ENCODE results near the gene NCOA1. TPM values are rescaled to one million over a fixed set of nuclear protein-coding genes. Genes with fewer than 3 reads are reported as not detected.

The NCOA1 gene
- polyA plus RNA-seq, 1 of the 3 experiments (the other 2 are of a cell fraction) = 10.7 TPM

- no peaks in the 10 kb centered on the region for H3F3A ChIP-seq (replicated peaks; ENCODE audit: insufficient read depth)
- no peak overlapping the region for H3K9ac ChIP-seq
- no peak overlapping the region for H2AFZ ChIP-seq (ENCODE audit: low read depth)
- ChIA-PET POLR2A (no interaction called here), CTCF (interaction anchor here (0.6 kb wide), 1 partner anchor 28 kb away, joined by 3 read pairs; no protein-coding TSS in a partner anchor)
- H3K27me3 ChIP-seq (ENCODE audit: insufficient read depth) = no peaks in the 10 kb centered on the region
- H3K9me2 ChIP-seq = no peaks in the 10 kb centered on the region
- no peaks in the 10 kb centered on the region for H4K20me1 ChIP-seq (ENCODE audit: insufficient read depth)
- no peak overlapping the region for H3K27ac ChIP-seq (ENCODE audit: low read depth in 2 of 2, low read length in 1 of 2)
- H3K36me3 ChIP-seq (replicated peaks in 1 of 2; ENCODE audit: control insufficient read depth in 1 of 2, insufficient read depth in 2 of 2, low read length in 1 of 2) = peaks cover 0 to 13% of the 10 kb centered on the region in 2 experiments
- H3K4me2 ChIP-seq = no peak overlapping the region
- H3K9me3 ChIP-seq = no peaks in the 10 kb centered on the region
- TF ChIP-seq NRF1 (IDR thresholded peaks at IDR 0.05; ENCODE audit: low read depth, low read length) = no peak
- no peak for TF ChIP-seq SMC3 (IDR thresholded peaks at IDR 0.05; ENCODE audit: low read depth, low read length)
- H3K4me3 ChIP-seq (ENCODE audit: low read depth in 2 of 2, low read length in 1 of 2) = no peak overlapping the region
- no peak for DNase-seq
- H3K4me1 ChIP-seq (ENCODE audit: control insufficient read depth in 1 of 2, insufficient read depth in 2 of 2, low read depth in 1 of 2, low read length in 1 of 2) = no peaks in the 10 kb centered on the region; a peak in 1 of 4 replicates
- 0 out of 2 replicates have a peak, but pooled peaks cover under 1% of the 10 kb centered on the region for H3K79me2 ChIP-seq (ENCODE audit: insufficient read depth)
Observed at GRCh38 chr2:24650997-24651642, 160.1 kb downstream of the NCOA1 start.

GRCh38 chr2:24651643-24652003, 160.6 kb downstream of the NCOA1 start:
- Histone ChIP-seq H3K4me3 (ENCODE audit: low read depth in 2 of 2, low read length in 1 of 2) (no peak overlapping the region), H3K27ac (ENCODE audit: low read depth in 2 of 2, low read length in 1 of 2) (no peak overlapping the region), H4K20me1 (ENCODE audit: insufficient read depth) (no peaks in the 10 kb centered on the region), H3K79me2 (ENCODE audit: insufficient read depth) (0 out of 2 replicates have a peak, but pooled peaks cover 4% of the 10 kb centered on the region), H3K4me1 (ENCODE audit: control insufficient read depth in 1 of 2, insufficient read depth in 2 of 2, low read depth in 1 of 2, low read length in 1 of 2) (peaks cover 0 to 3% of the 10 kb centered on the region in 2 experiments; a peak in 2 of 4 replicates), H3K9me2 (no peaks in the 10 kb centered on the region), H3K4me2 (no peak overlapping the region), H3K9me3 (no peaks in the 10 kb centered on the region), H3K27me3 (ENCODE audit: insufficient read depth) (no peaks in the 10 kb centered on the region), H3F3A (replicated peaks; ENCODE audit: insufficient read depth) (no peaks in the 10 kb centered on the region), H2AFZ (ENCODE audit: low read depth) (no peak overlapping the region), H3K36me3 (replicated peaks in 1 of 2; ENCODE audit: control insufficient read depth in 1 of 2, insufficient read depth in 2 of 2, low read length in 1 of 2) (peaks cover 0 to 10% of the 10 kb centered on the region in 2 experiments), H3K9ac (no peak overlapping the region)
- no peak for DNase-seq
- CTCF ChIA-PET = interaction anchor here (0.5 kb wide), 1 partner anchor 26 kb away, joined by 3 read pairs; no protein-coding TSS in a partner anchor
- TF ChIP-seq CHD2 (IDR thresholded peaks at IDR 0.05; ENCODE audit: low read length, partially characterized antibody) (no peak), POLR2AphosphoS5 (IDR thresholded peaks at IDR 0.05; ENCODE audit: low read depth, low read length) (no peak), SIN3A (IDR thresholded peaks at IDR 0.05; ENCODE audit: borderline replicate concordance, low read depth, low read length) (no peak), TEAD4 (IDR thresholded peaks at IDR 0.05; ENCODE audit: borderline replicate concordance, insufficient read depth) (no peak), RXRA (IDR thresholded peaks at IDR 0.05; ENCODE audit: borderline replicate concordance, low read depth) (no peak), FOXJ3 (CRISPR knock-in tag; IDR thresholded peaks at IDR 0.05) (no peak), RCOR1 (IDR thresholded peaks at IDR 0.05; ENCODE audit: low read length) (no peak), YY1 (IDR thresholded peaks at IDR 0.05; ENCODE audit: low read depth) (no peak)
- POLR2A ChIA-PET = no interaction called here
